ENCODE measurements around the gene GDPD4. TPM values are rescaled to one million over a fixed set of nuclear protein-coding genes. Genes with fewer than 3 reads are reported as not detected.

GDPD4 gene
- total RNA-seq, 1 experiment from 2014 or later, result not detected

DNA sequence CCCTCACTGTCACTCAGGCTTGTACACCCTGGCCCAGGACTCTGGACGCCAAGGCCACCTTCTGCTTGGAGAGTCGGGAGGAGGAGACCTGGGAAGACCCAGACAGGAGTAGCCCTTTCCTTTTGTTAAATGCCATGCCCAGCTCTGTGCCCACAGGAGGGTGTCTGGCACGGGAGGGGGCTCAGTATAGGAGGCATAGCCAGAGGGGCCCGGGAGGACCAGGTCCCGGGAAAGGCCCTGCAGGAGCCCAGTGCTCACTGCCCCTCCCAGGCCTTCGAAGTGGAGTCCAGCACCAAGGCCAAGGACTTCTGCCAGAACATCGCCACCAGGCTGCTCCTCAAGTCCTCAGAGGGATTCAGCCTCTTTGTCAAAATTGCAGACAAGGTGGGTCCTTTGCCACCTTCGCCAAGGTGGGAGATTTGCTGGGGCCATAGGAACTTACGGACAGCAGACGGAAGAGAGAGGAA lies 94.4 kb downstream of the GDPD4 start:
- TF ChIP-seq SIN3A (IDR thresholded peaks at IDR 0.05; ENCODE audit: borderline replicate concordance, insufficient read depth, low read depth, low read length), result no peak
- no peak for TF ChIP-seq CTCF (IDR thresholded peaks at IDR 0.05)
- TF ChIP-seq, protein P1, sequence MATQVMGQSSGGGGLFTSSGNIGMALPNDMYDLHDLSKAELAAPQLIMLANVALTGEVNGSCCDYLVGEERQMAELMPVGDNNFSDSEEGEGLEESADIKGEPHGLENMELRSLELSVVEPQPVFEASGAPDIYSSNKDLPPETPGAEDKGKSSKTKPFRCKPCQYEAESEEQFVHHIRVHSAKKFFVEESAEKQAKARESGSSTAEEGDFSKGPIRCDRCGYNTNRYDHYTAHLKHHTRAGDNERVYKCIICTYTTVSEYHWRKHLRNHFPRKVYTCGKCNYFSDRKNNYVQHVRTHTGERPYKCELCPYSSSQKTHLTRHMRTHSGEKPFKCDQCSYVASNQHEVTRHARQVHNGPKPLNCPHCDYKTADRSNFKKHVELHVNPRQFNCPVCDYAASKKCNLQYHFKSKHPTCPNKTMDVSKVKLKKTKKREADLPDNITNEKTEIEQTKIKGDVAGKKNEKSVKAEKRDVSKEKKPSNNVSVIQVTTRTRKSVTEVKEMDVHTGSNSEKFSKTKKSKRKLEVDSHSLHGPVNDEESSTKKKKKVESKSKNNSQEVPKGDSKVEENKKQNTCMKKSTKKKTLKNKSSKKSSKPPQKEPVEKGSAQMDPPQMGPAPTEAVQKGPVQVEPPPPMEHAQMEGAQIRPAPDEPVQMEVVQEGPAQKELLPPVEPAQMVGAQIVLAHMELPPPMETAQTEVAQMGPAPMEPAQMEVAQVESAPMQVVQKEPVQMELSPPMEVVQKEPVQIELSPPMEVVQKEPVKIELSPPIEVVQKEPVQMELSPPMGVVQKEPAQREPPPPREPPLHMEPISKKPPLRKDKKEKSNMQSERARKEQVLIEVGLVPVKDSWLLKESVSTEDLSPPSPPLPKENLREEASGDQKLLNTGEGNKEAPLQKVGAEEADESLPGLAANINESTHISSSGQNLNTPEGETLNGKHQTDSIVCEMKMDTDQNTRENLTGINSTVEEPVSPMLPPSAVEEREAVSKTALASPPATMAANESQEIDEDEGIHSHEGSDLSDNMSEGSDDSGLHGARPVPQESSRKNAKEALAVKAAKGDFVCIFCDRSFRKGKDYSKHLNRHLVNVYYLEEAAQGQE (IDR thresholded peaks at IDR 0.05; ENCODE audit: insufficient read depth in 1 of 2, low read depth in 2 of 2, low read length in 1 of 2), result no peak
- no peak for TF ChIP-seq POLR2AphosphoS5 (IDR thresholded peaks at IDR 0.05; ENCODE audit: low read depth, low read length)
- Histone ChIP-seq H3K36me3 (ENCODE audit: control insufficient read depth, insufficient read depth, low read length) (no peaks in the 10 kb centered on the region), H3K4me1 (ENCODE audit: control insufficient read depth, insufficient read depth, low read length) (no peaks in the 10 kb centered on the region), H3K4me3 (ENCODE audit: low read depth in 2 of 2, low read length in 2 of 2) (no peak overlapping the region), H3K27ac (ENCODE audit: low read length) (no peak overlapping the region), H3K27me3 (ENCODE audit: control insufficient read depth, insufficient read depth, low read length) (no peaks in the 10 kb centered on the region), H3K9me3 (ENCODE audit: control insufficient read depth, insufficient read depth, low read depth, low read length) (no peaks in the 10 kb centered on the region)
- no TSS peak for BruUV-seq (replicated peaks)
- intact Hi-C loops (cut with micrococcal nuclease; ENCODE audit: unreplicated experiment) (no loop called here), in situ Hi-C loops (cut with HindIII; ENCODE audit: low pct_unique_long_range_greater_than_20kb, low sequenced_read_pairs) (no loop called here)
- POLR2A ChIA-PET, result no interaction called here
- ATAC-seq (no peak), DNase-seq (ENCODE audit: low read depth, low spot score) (no peak)
- CTCF ChIA-PET, result no interaction called here

- no peaks in the 10 kb centered on the region for H3K4me1 ChIP-seq (ENCODE audit: control insufficient read depth, insufficient read depth, low read length)
- H3K36me3 ChIP-seq (ENCODE audit: control insufficient read depth, insufficient read depth, low read length), result no peaks in the 10 kb centered on the region
- H3K4me3 ChIP-seq (ENCODE audit: low read depth in 2 of 2, low read length in 2 of 2), result no peak overlapping the region
- intact Hi-C loops (cut with micrococcal nuclease; ENCODE audit: unreplicated experiment) (no loop called here), in situ Hi-C loops (cut with HindIII; ENCODE audit: low pct_unique_long_range_greater_than_20kb, low sequenced_read_pairs) (no loop called here)
- ChIA-PET POLR2A (no interaction called here), CTCF (no interaction called here)
- no peaks in the 10 kb centered on the region for H3K9me3 ChIP-seq (ENCODE audit: control insufficient read depth, insufficient read depth, low read depth, low read length)
- no TSS peak for BruUV-seq (replicated peaks)
- ATAC-seq (no peak), DNase-seq (ENCODE audit: low read depth, low spot score) (no peak)
- H3K27ac ChIP-seq (ENCODE audit: low read length), result no peak overlapping the region
- H3K27me3 ChIP-seq (ENCODE audit: control insufficient read depth, insufficient read depth, low read length), result no peaks in the 10 kb centered on the region
- TF ChIP-seq TCF7L2 (IDR thresholded peaks at IDR 0.05; ENCODE audit: low read depth, low read length) (no peak), SIN3A (IDR thresholded peaks at IDR 0.05; ENCODE audit: borderline replicate concordance, insufficient read depth, low read depth, low read length) (no peak), POLR2AphosphoS5 (IDR thresholded peaks at IDR 0.05; ENCODE audit: low read depth, low read length) (no peak), CTCF (IDR thresholded peaks at IDR 0.05) (no peak)
- TF ChIP-seq, protein P1 (IDR thresholded peaks at IDR 0.05; ENCODE audit: insufficient read depth in 1 of 2, low read depth in 2 of 2, low read length in 1 of 2), result no peak
Measured at GRCh38 chr11:77206264-77207018, 95.0 kb downstream of the GDPD4 start.
